Effector CD4-positive, alpha-beta T cell (primary cell): ENCODE results near the gene HMG20B.
"Not testable (repeated sequence)": the region's sequence is repeated elsewhere in the genome, so short reads cannot be mapped to it uniquely, and the experiment has no call there.

Experiments used
- DNase-seq: peaks from one replicate; pipeline ENCODE4 v3.0.0-alpha.2; 2020
- total RNA-seq: gene quantifications from one replicate; lab custom pipeline; 2026; lab: John Stamatoyannopoulos, UW

Gene HMG20B
- 30.0 reads per million, percentile 56 among the genes with 10 or more reads in this experiment for total RNA-seq

DNA sequence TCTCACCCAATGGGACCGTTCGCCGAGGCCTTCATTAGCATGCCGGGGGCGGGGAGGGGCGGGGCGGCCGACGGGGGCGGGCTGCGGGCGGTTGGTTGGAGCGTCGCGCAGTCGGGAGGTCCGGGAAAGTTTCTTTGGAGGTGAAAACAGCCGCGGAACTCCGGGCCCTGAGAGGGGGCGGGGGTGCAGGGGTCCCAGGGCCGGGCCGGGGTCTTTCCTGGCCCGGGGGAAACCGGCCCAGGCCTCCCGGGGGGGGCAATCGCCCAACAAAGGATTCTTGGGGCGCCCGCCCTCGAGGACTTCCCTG, at the start of gene HMG20B:
HMG20B (plus strand) TSS at position 90 of the 307 bp plus-strand sequence. CDS start 366 bp downstream, outside the sequence.
- no peak for DNase-seq

DNA sequence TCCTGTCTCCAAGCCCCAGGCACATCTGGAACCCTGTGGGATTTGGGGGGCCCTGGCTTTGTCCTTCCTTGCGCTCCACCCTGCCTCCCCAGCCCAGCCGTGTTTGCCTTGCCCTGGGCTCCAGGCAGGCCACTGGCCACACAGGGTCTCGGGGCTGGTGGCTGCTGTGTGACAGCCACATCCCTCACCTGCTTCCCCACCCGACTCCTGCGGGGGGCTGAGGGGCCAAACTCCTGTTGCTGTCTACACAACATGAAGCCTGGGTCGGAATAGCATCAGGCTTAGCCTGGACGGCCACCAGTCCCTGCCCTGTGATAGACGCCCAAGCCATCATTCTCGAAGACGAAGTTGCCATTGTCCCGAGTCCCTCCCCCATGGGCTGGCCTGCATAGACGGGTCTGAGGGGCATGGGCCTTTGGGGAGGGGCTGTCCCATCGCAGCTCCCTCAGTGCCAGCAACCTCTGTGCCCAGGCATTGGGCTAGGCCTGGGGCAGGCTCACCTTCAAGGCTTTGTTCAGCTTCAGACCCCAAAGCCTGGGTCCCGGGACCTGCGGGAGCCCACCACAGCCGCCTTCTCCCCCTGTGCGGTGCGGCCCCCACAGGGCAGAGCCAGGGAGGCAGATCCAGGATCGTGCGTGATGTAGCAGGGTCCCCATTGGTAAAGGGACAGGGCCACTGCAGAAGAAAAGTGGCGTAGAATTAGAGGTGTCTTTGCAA, 49.2 kb upstream of the HMG20B start:
- DNase-seq: no peak

GRCh38 chr19:3524078-3524842, 48.5 kb upstream of the HMG20B start:
- DNase-seq: no peak

- DNase-seq: no peak
These were observed 47.8 kb upstream of the HMG20B start for GRCh38 chr19:3524904-3525451.

- no peak for DNase-seq
These were observed 46.1 kb upstream of the HMG20B start for GRCh38 chr19:3526507-3527237.

DNA sequence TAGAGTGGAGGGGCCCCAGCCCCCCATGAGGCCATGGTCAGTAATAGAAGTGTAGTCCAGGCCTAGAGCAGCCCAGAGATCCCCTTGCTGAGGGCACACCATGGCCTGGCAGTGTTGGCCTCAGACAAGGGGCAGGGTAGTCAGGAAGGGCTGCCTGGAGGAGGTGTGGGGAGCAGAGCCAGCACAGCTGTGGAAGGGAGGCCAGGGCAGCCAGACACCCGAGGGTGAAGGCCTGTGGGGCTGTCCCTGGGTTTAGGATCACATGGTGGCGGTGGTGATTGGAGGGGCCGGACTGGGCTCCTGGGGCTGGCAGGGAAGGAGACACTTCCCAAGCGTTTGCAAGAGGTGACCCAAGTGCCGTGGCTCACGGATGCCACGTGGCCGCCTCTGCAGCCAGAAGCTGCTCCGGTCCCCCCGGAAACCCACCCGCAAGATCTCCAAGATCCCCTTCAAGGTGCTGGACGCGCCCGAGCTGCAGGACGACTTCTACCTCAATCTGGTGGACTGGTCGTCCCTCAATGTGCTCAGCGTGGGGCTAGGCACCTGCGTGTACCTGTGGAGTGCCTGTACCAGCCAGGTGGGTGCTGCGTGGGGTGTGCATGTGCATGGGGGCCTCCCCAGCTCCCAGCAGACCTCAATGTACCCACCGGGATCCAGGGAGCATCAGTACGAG, 45.4 kb upstream of the HMG20B start:
- DNase-seq: no peak

DNA sequence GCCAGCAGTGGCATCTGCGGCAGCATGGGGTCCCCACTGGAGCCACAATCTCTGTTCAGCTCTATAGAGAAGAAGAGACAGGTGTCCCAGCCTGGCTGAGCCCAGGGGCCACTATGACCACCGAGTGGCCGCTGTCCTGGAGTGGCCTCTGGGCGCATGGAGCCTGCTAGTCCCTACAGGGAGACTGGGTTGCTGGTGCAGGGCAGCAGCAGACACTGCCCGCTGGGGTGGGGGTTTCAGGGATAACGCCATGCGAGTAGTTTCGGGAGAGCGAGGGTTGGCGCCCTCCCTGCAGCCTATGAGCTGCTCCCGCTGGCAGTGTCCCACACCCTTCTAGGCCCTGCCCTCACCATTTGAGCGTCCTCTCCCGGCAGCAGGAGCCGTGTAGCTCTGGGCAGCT, 44.7 kb upstream of the HMG20B start:
- no peak for DNase-seq

DNA sequence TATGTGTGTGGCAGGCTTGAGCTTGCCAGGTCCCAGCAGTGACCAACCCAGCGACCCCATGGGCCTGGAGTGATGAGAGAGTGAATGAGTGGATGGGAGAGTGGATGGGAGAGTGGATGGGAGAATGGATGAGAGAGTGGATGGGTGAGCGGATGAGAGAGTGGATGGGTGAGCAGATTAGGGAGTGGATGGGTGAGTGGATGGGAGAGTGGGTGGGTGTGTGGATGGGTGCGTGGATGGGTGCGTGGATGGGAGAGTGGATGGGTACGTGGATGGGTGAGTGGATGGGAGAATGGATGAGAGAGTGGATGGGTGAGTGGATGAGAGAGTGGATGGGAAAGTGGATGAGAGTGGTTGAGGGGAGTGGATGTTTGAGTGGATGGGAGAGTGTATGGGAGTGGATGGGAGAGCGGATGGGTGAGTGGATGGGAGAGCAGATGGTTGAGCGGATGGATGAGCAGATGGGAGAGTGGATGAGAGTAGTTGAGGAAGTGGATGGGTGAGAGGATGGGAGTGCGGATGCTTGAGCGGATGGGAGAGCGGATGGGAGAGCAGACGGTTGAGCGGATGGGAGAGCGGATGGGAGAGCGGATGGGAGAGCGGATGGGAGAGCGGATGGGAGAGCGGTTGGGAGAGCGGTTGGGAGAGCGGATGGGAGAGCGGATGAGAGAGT, 44.1 kb upstream of the HMG20B start:
- DNase-seq: no peak

DNA sequence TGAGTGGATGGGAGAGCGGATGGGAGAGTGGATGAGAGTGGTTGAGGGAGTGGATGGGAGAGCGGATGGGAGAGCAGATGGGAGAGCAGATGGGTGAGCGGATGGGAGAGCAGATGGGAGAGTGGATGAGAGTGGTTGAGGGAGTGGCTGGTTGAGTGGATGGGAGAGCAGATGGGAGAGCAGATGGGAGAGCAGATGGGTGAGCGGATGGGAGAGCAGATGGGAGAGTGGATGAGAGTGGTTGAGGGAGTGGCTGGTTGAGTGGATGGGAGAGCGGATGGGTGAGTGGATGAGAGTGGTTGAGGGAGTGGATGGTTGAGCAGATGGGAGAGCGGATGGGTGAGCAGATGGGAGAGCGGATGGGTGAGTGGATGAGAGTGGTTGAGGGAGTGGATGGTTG, 43.4 kb upstream of the HMG20B start:
- not testable (repeated sequence) for DNase-seq

DNA sequence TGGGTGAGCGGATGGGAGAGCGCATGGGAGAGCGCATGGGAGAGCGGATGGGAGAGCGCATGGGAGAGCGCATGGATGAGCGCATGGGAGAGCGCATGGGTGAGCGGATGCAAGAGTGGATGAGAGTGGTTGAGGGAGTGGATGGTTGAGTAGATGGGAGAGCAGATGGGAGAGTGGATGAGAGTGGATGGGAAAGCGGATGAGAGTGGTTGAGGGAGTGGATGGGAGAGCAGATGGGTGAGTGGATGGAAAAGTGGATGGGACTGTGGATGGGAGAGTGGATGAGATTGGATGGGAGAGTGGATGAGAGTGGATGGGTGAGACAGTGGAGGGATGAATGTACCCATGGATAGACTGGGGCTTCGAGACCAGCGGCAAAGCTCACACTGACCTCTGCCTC, 42.4 kb upstream of the HMG20B start:
- no peak for DNase-seq

- no peak for DNase-seq
These were observed 41.0 kb upstream of the HMG20B start for GRCh38 chr19:3531716-3532115.

DNA sequence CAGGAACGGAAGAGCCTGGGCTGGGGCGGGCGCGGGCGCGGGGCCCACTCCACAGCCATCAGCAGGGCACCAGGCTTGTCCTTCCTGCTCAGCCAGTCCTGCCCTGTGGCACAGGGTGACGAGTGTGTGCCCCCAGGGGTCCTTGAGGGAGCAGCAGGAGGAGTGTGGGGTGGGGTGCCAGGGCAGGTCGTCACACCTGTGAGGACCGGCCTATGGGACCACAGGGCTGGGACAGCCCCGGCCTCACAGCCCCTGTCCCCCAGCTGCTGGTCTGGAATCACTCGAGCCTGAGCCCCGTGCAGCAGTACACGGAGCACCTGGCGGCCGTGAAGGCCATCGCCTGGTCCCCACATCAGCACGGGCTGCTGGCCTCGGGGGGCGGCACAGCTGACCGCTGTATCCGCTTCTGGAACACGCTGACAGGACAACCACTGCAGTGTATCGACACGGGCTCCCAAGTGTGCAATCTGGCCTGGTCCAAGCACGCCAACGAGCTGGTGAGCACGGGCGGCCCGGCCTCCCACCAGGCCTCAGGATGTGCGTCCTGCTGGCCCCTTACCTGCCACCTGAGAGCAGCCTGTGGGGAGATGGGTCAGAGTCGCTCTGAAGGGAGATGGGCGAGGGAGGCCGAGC, 40.5 kb upstream of the HMG20B start:
- no peak for DNase-seq

DNA sequence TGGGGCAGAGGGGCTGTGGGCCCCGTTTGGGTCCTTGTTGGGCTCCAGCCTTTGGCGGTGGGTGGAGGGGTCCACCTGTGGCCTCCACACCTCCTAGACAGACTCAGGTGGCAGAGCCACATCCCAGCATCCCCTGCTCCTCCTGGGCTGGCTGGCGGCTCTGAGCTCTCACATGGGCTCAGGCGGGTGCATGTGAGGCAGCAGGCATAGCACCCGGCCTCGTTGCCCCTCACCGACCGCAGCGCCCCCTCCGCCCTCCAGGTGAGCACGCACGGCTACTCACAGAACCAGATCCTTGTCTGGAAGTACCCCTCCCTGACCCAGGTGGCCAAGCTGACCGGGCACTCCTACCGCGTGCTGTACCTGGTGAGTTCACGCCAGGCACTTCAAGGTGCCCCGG, 39.7 kb upstream of the HMG20B start:
- no peak for DNase-seq

- no peak for DNase-seq
These were observed 39.1 kb upstream of the HMG20B start for GRCh38 chr19:3533563-3534216.

GRCh38 chr19:3534375-3535234, 38.1 kb upstream of the HMG20B start:
- no peak for DNase-seq

DNA sequence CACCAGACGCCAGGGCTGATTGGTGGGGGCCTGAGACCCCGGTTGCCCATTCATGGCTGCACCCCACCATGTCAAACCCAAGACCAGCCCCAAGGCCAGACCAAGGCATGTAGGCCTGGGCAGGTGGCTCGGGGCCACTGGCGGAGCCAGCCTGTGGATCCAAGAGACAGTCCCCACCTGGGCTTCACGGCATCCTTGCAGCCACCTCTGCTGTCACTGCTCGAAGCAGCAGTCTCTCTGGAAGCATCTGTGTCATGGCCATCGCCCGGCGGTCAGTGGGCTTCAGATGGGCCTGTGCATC, 37.6 kb upstream of the HMG20B start:
- DNase-seq: no peak

DNA sequence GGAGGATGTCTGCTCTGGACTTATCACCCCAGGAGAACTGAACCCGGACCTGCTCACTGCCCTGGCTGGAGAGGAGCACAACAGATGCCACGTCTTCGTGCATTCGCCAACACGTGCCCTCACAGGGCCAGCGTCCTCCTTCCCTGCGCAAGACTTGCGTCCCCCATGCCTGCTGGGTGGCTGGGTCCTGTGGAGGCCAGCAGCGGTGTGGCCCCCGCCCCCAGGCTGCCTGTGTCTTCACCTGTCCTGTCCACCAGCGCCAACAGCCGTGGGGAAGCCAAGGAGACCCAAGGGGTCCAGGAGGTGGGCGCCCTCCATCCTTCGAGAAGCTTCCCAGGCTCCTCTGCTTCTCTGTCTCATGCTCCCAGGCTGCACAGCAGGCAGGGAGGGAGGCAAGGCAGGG, 37.2 kb upstream of the HMG20B start:
- DNase-seq: no peak

DNA sequence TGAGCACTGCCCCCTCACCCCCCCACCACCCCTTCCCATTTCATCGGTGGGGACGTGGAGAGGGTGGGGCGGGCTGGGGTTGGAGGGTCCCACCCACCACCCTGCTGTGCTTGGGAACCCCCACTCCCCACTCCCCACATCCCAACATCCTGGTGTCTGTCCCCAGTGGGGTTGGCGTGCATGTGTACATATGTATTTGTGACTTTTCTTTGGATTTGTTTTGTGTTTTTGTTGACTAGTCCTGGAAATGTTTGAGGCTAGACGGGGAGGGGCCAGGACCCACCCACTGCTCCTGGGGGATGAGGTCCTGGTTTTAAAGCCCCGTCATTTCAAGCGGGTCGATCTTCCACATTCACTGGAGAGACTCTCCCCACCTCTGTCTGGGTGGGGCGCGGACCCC, 36.8 kb upstream of the HMG20B start:
- DNase-seq: no peak

DNA sequence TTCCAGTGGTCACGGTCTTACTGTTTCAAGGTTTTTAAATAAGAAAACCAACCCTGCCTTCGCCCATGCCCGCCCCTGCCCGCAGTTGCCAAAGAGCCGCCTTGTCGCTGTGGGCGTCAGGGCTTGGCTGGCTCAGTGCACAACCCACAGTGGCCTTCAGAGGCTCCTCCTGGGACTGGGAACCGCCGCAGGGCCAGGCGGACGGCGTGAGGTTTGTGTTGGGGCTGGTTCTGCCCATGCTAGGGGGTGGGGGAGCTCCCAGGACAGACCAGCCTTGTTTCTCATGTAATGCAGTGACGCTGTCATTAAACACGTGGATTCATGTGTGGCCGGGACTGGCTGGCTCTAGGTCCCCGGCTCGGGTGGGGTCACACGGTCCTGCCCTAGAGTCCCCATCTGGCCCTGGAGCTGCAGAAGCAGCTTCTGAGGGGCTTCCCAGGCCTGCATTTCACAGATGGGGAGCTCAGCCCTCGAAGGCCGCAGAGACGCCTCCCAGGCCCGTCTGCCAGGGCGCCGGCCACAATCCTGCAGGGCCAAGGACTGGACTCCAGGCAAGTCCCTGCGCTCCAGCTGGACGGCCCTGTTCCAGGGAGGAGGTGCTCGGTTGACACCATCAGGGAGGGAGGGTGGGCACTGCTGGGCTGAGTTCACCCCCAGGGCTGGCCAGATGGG, 36.2 kb upstream of the HMG20B start:
- DNase-seq: no peak

DNA sequence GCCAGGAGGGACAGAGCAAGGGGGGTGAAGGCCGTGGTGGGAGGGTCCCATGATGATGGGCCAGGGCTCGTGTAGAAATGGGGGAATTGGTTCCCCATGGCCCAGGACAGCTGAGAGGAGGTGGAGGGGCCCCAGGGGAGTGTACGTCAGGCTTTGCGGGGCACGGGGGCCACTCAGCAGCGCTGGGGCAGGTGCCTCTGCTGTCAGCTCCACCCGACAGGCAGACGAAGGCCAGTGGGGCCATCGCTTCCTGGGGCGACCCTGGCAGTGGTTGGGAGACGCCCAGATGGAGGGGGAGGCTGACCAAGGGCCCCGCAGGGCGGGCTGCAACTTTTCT, 35.7 kb upstream of the HMG20B start:
- no peak for DNase-seq
